ENCODE data around the gene ZBTB25. TPM values are rescaled to one million over a fixed set of nuclear protein-coding genes. Genes with fewer than 3 reads are reported as not detected.

The ZBTB25 gene
- total RNA-seq, 1 experiment from 2014 or later, result 4.0 TPM

GRCh38 chr14:64468451-64468850, 35.2 kb downstream of the ZBTB25 start:
- no peak overlapping the region for H3K9ac ChIP-seq (ENCODE audit: low read length)
- no peak overlapping the region for H3K4me3 ChIP-seq (ENCODE audit: low read length)
- H3K27me3 ChIP-seq (ENCODE audit: low read length), result no peaks in the 10 kb centered on the region
- ChIA-PET POLR2A (ENCODE audit: unreplicated experiment) (interaction anchor here (0.5 kb wide), 1 partner anchor 42 kb away, joined by 4 read pairs; no protein-coding TSS in a partner anchor), CTCF (no interaction called here)
- DNase-seq (no peak), ATAC-seq (no peak)
- H3K4me1 ChIP-seq (ENCODE audit: insufficient read depth, low read length), result peaks cover 6% of the 10 kb centered on the region; the same call in 1 of the 2 replicates
- no peaks in the 10 kb centered on the region for H3F3A ChIP-seq (ENCODE audit: low read length, unreplicated experiment)
- no peaks in the 10 kb centered on the region for H3K9me3 ChIP-seq (ENCODE audit: low read length)
- no peak overlapping the region for H2AFZ ChIP-seq (ENCODE audit: low read length)
- intact Hi-C loops (cut with micrococcal nuclease), result loop anchor here (5.0 kb wide), 1 partner anchor 81 kb away; the partner anchor contains the start of gene MTHFD1
- TF ChIP-seq EZH2 (IDR thresholded peaks at IDR 0.05; ENCODE audit: low read length, unreplicated experiment), result no peak
- TF ChIP-seq EZH2phosphoT487 (IDR thresholded peaks at IDR 0.05; ENCODE audit: borderline replicate concordance, low read length), result no peak
- no peak for TF ChIP-seq CTCF (conservative IDR thresholded peaks at IDR 0.05; ENCODE audit: low read depth, low read length)
- no peaks in the 10 kb centered on the region for H3K9me2 ChIP-seq (replicated peaks; ENCODE audit: low read length)
- no peak overlapping the region for H3K27ac ChIP-seq (ENCODE audit: low read length)
- no peaks in the 10 kb centered on the region for H3K79me2 ChIP-seq (ENCODE audit: low read length)
- no peak overlapping the region for H3K4me2 ChIP-seq (ENCODE audit: low read length)
- no peaks in the 10 kb centered on the region for H3K36me3 ChIP-seq (ENCODE audit: low read depth, low read length)
- no peaks in the 10 kb centered on the region for H4K20me1 ChIP-seq (ENCODE audit: low read length)
- BruUV-seq (replicated peaks), result no TSS peak

DNA sequence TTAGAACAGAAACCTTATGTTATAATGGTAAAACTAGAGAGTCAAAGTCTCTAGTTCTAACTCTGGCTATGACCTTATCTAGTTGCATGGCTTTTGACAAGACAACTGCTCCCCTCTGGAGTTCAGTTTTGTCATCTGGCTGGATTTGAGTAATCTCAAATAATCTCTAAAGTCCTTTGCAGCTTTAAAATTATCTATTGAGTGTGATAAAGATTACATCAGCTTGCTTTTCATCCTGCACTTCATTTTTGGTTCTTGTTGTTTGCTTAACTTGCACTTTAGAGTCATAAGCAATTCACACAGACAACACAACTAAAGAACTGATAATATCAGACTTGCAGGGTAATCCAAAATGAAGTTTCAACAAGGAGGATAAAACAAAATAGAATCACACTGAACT, 36.1 kb downstream of the ZBTB25 start:
- no peak overlapping the region for H3K27ac ChIP-seq (ENCODE audit: low read length)
- no peaks in the 10 kb centered on the region for H3K9me2 ChIP-seq (replicated peaks; ENCODE audit: low read length)
- H3K9me3 ChIP-seq (ENCODE audit: low read length), result no peaks in the 10 kb centered on the region
- TF ChIP-seq CTCF (conservative IDR thresholded peaks at IDR 0.05; ENCODE audit: low read depth, low read length), result no peak
- TF ChIP-seq EZH2phosphoT487 (IDR thresholded peaks at IDR 0.05; ENCODE audit: borderline replicate concordance, low read length), result no peak
- TF ChIP-seq EZH2 (IDR thresholded peaks at IDR 0.05; ENCODE audit: low read length, unreplicated experiment), result no peak
- POLR2A ChIA-PET (ENCODE audit: unreplicated experiment), result no interaction called here
- H2AFZ ChIP-seq (ENCODE audit: low read length), result no peak overlapping the region
- no peak for DNase-seq
- intact Hi-C loops (cut with micrococcal nuclease), result loop anchor here (2.0 to 5.0 kb wide), 2 partner anchors 80 to 129 kb away; partner anchors contain the start of gene MTHFD1
- no peaks in the 10 kb centered on the region for H3F3A ChIP-seq (ENCODE audit: low read length, unreplicated experiment)
- peaks cover 6% of the 10 kb centered on the region; the same call in 1 of the 2 replicates for H3K4me1 ChIP-seq (ENCODE audit: insufficient read depth, low read length)
- H3K27me3 ChIP-seq (ENCODE audit: low read length), result no peaks in the 10 kb centered on the region
- no peaks in the 10 kb centered on the region for H3K79me2 ChIP-seq (ENCODE audit: low read length)
- H3K4me2 ChIP-seq (ENCODE audit: low read length), result no peak overlapping the region
- CTCF ChIA-PET, result no interaction called here
- H4K20me1 ChIP-seq (ENCODE audit: low read length), result no peaks in the 10 kb centered on the region
- no peak overlapping the region for H3K9ac ChIP-seq (ENCODE audit: low read length)
- H3K4me3 ChIP-seq (ENCODE audit: low read length), result no peak overlapping the region
- ATAC-seq, result no peak
- no peaks in the 10 kb centered on the region for H3K36me3 ChIP-seq (ENCODE audit: low read depth, low read length)
- BruUV-seq (replicated peaks), result no TSS peak

DNA sequence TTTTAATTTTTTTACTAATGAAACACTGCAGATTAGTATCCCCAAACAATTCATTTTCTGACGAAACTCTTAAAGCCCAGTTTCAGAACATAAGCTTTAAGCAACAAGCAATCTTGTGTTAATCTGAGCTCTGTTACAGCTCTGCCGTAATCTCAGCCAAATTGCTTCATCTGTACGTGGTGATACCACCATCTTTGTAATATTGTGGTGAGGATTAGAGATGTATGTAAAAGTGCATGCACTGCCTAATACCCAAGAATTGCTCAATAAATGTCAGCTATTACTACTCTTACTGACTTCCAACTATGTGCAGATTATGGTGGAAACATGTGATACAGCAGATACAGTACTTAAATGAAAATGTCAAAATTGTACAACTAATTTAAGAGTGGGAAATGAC, 36.5 kb downstream of the ZBTB25 start:
- intact Hi-C loops (cut with micrococcal nuclease), result loop anchor here (2.0 to 5.0 kb wide), 2 partner anchors 80 to 128 kb away; partner anchors contain the start of gene MTHFD1
- H3K9me3 ChIP-seq (ENCODE audit: low read length), result no peaks in the 10 kb centered on the region
- BruUV-seq (replicated peaks), result no TSS peak
- no peaks in the 10 kb centered on the region for H3K36me3 ChIP-seq (ENCODE audit: low read depth, low read length)
- H3K9me2 ChIP-seq (replicated peaks; ENCODE audit: low read length), result no peaks in the 10 kb centered on the region
- no peak overlapping the region for H2AFZ ChIP-seq (ENCODE audit: low read length)
- no peak for ATAC-seq
- H3K9ac ChIP-seq (ENCODE audit: low read length), result no peak overlapping the region
- H3K27ac ChIP-seq (ENCODE audit: low read length), result no peak overlapping the region
- H3K27me3 ChIP-seq (ENCODE audit: low read length), result no peaks in the 10 kb centered on the region
- H3F3A ChIP-seq (ENCODE audit: low read length, unreplicated experiment), result no peaks in the 10 kb centered on the region
- H4K20me1 ChIP-seq (ENCODE audit: low read length), result no peaks in the 10 kb centered on the region
- H3K4me3 ChIP-seq (ENCODE audit: low read length), result no peak overlapping the region
- no peak for DNase-seq
- ChIA-PET CTCF (interaction anchor here (0.6 to 1.5 kb wide), 2 partner anchors 12 to 123 kb away, joined by 3 to 6 read pairs; no protein-coding TSS in a partner anchor), POLR2A (ENCODE audit: unreplicated experiment) (interaction anchor here (0.6 kb wide), 1 partner anchor 155 kb away, joined by 3 read pairs; no protein-coding TSS in a partner anchor)
- no peak for TF ChIP-seq EZH2 (IDR thresholded peaks at IDR 0.05; ENCODE audit: low read length, unreplicated experiment)
- TF ChIP-seq CTCF (conservative IDR thresholded peaks at IDR 0.05; ENCODE audit: low read depth, low read length), result no peak
- TF ChIP-seq EZH2phosphoT487 (IDR thresholded peaks at IDR 0.05; ENCODE audit: borderline replicate concordance, low read length), result no peak
- H3K4me2 ChIP-seq (ENCODE audit: low read length), result no peak overlapping the region
- no peaks in the 10 kb centered on the region for H3K79me2 ChIP-seq (ENCODE audit: low read length)
- peaks cover 6% of the 10 kb centered on the region; the same call in 1 of the 2 replicates for H3K4me1 ChIP-seq (ENCODE audit: insufficient read depth, low read length)
